Central memory CD8-positive, alpha-beta T cell (primary cell): ENCODE results near the gene ZNF668.
A peak's percentile ranks its signal among the peaks of the same experiment; 100 is the strongest.

Experiments used
- ATAC-seq: fragments of 150-1000 bp; cut with Tn5 transposase; replicated peaks from 2 replicates; pipeline ENCODE4 v1.10.0; 2022; ENCODE audit warnings: mild to moderate bottlenecking, moderate FRiP score, moderate number of reproducible peaks; ENCODE audit not compliant: poor library complexity, severe bottlenecking; ENCODE audit errors: extremely low read depth
- DNase-seq, 2 donors: peaks; one replicate each; pipeline ENCODE4 v3.0.0; 2021; ENCODE audit warnings: low spot score in 2 of 2
- H3K27ac Mint-ChIP-seq: one replicate; pipeline ENCODE4 v1.8.0; 2022; ENCODE audit warnings: low read depth, mild to moderate bottlenecking, moderate library complexity, mixed read lengths
- H3K27me3 Mint-ChIP-seq: one replicate; pipeline ENCODE4 v1.8.0; 2022; ENCODE audit warnings: mixed read lengths
- H3K36me3 Mint-ChIP-seq: one replicate; pipeline ENCODE4 v1.8.0; 2022; ENCODE audit warnings: mild to moderate bottlenecking, moderate library complexity, mixed read lengths; ENCODE audit not compliant: insufficient read depth
- H3K4me1 Mint-ChIP-seq: one replicate; pipeline ENCODE4 v1.8.0; 2022; ENCODE audit warnings: mixed read lengths
- H3K4me3 Mint-ChIP-seq: one replicate; pipeline ENCODE4 v1.8.0; 2022; ENCODE audit warnings: mild to moderate bottlenecking, moderate library complexity, mixed read lengths
- H3K9me3 Mint-ChIP-seq: one replicate; pipeline ENCODE4 v1.8.0; 2022; ENCODE audit warnings: mixed read lengths

The ZNF668 gene

GRCh38 chr16:31092330-31092729 lies 18.3 kb upstream of the ZNF668 start:
- Mint-ChIP-seq H3K27me3 (no peaks in the 10 kb centered on the region), H3K36me3 (peaks cover 7% of the 10 kb centered on the region), H3K9me3 (no peaks in the 10 kb centered on the region), H3K4me3 (peak overlapping the region; percentile 36), H3K4me1 (peaks cover 27% of the 10 kb centered on the region), H3K27ac (no peak overlapping the region)
- no peak for ATAC-seq
- DNase-seq, result no peak

GRCh38 chr16:31090540-31090939 lies 16.5 kb upstream of the ZNF668 start:
- Mint-ChIP-seq H3K27me3 (no peaks in the 10 kb centered on the region), H3K36me3 (peaks cover 9% of the 10 kb centered on the region), H3K4me3 (no peak overlapping the region), H3K9me3 (no peaks in the 10 kb centered on the region), H3K27ac (no peak overlapping the region), H3K4me1 (peaks cover 23% of the 10 kb centered on the region)
- DNase-seq (no peak), ATAC-seq (no peak)

- DNase-seq, result no peak
- peaks cover 8% of the 10 kb centered on the region for H3K36me3 Mint-ChIP-seq
- no peak for ATAC-seq
- no peaks in the 10 kb centered on the region for H3K27me3 Mint-ChIP-seq
- peaks cover 13% of the 10 kb centered on the region for H3K4me1 Mint-ChIP-seq
- no peak overlapping the region for H3K27ac Mint-ChIP-seq
- H3K9me3 Mint-ChIP-seq, result no peaks in the 10 kb centered on the region
- H3K4me3 Mint-ChIP-seq, result no peak overlapping the region
Observed at GRCh38 chr16:31089199-31089598, 15.2 kb upstream of the ZNF668 start.

GRCh38 chr16:31088459-31089183 lies 14.6 kb upstream of the ZNF668 start, which contains the start of gene PRSS53:
TSS of gene PRSS53 (minus strand) at chr16:31088943. CDS start at chr16:31088809, 134 bp downstream.
- Mint-ChIP-seq H3K9me3 (no peaks in the 10 kb centered on the region), H3K4me3 (no peak within 1 kb of the TSS), H3K36me3 (peaks cover 12% of the 10 kb centered on the region), H3K27me3 (no peaks in the 10 kb centered on the region), H3K27ac (no peak within 1 kb of the TSS), H3K4me1 (peaks cover 7% of the 10 kb centered on the region)
- no peak for ATAC-seq
- no peak for DNase-seq

GRCh38 chr16:31087971-31088370 lies 13.9 kb upstream of the ZNF668 start:
- DNase-seq, result no peak
- H3K4me3 Mint-ChIP-seq, result no peak overlapping the region

GRCh38 chr16:31087481-31087880 lies 13.4 kb upstream of the ZNF668 start:
- Mint-ChIP-seq H3K9me3 (no peaks in the 10 kb centered on the region), H3K27ac (no peak overlapping the region), H3K27me3 (no peaks in the 10 kb centered on the region), H3K4me3 (no peak overlapping the region), H3K4me1 (peaks cover 6% of the 10 kb centered on the region), H3K36me3 (peaks cover 8% of the 10 kb centered on the region)
- no peak for ATAC-seq
- no peak for DNase-seq

More at GRCh38 chr16:31087971-31088370, 13.9 kb upstream of the ZNF668 start:
- Mint-ChIP-seq H3K27me3 (no peaks in the 10 kb centered on the region), H3K27ac (no peak overlapping the region), H3K4me1 (peaks cover 6% of the 10 kb centered on the region), H3K9me3 (no peaks in the 10 kb centered on the region), H3K36me3 (peaks cover 8% of the 10 kb centered on the region)
- no peak for ATAC-seq

- no peak for DNase-seq
- ATAC-seq, result no peak
- Mint-ChIP-seq H3K9me3 (no peaks in the 10 kb centered on the region), H3K4me3 (no peak overlapping the region), H3K36me3 (peaks cover 8% of the 10 kb centered on the region), H3K27me3 (no peaks in the 10 kb centered on the region), H3K27ac (peak overlapping the region; percentile 6), H3K4me1 (peaks cover 13% of the 10 kb centered on the region)
Observed at GRCh38 chr16:31086629-31086906, 12.5 kb upstream of the ZNF668 start.

- Mint-ChIP-seq H3K27me3 (no peaks in the 10 kb centered on the region), H3K27ac (peak overlapping the region; percentile 73), H3K36me3 (peaks cover 8% of the 10 kb centered on the region), H3K4me3 (no peak overlapping the region), H3K4me1 (peaks cover 13% of the 10 kb centered on the region), H3K9me3 (no peaks in the 10 kb centered on the region)
- ATAC-seq, result no peak
- DNase-seq, result no peak
Observed at GRCh38 chr16:31085873-31086628, 12.0 kb upstream of the ZNF668 start.

- DNase-seq (no peak), ATAC-seq (no peak)
- Mint-ChIP-seq H3K36me3 (peaks cover 9% of the 10 kb centered on the region), H3K27me3 (no peaks in the 10 kb centered on the region), H3K9me3 (no peaks in the 10 kb centered on the region), H3K27ac (peak overlapping the region; percentile 73), H3K4me1 (peaks cover 13% of the 10 kb centered on the region), H3K4me3 (no peak overlapping the region)
Observed at GRCh38 chr16:31085411-31085810, 11.4 kb upstream of the ZNF668 start.

GRCh38 chr16:31084584-31085302 lies 10.7 kb upstream of the ZNF668 start:
- H3K4me1 Mint-ChIP-seq, result peaks cover 13% of the 10 kb centered on the region
- no peak overlapping the region for H3K4me3 Mint-ChIP-seq
- no peaks in the 10 kb centered on the region for H3K9me3 Mint-ChIP-seq
- DNase-seq, result no peak
- ATAC-seq, result no peak
- no peaks in the 10 kb centered on the region for H3K27me3 Mint-ChIP-seq
- H3K27ac Mint-ChIP-seq, result no peak overlapping the region
- H3K36me3 Mint-ChIP-seq, result peaks cover 12% of the 10 kb centered on the region

GRCh38 chr16:31083981-31084380 lies 9.9 kb upstream of the ZNF668 start:
- H3K4me1 Mint-ChIP-seq, result peaks cover 13% of the 10 kb centered on the region
- peaks cover 12% of the 10 kb centered on the region for H3K36me3 Mint-ChIP-seq

GRCh38 chr16:31083556-31083955 lies 9.5 kb upstream of the ZNF668 start:
- Mint-ChIP-seq H3K27me3 (no peaks in the 10 kb centered on the region), H3K36me3 (peaks cover 12% of the 10 kb centered on the region), H3K9me3 (no peaks in the 10 kb centered on the region), H3K4me1 (peaks cover 13% of the 10 kb centered on the region), H3K4me3 (no peak overlapping the region), H3K27ac (no peak overlapping the region)
- ATAC-seq, result no peak
- DNase-seq, result no peak

More at GRCh38 chr16:31083981-31084380, 9.9 kb upstream of the ZNF668 start:
- H3K9me3 Mint-ChIP-seq, result no peaks in the 10 kb centered on the region
- no peak for DNase-seq
- H3K27ac Mint-ChIP-seq, result no peak overlapping the region
- H3K27me3 Mint-ChIP-seq, result no peaks in the 10 kb centered on the region
- no peak for ATAC-seq
- H3K4me3 Mint-ChIP-seq, result no peak overlapping the region
